ENCODE data around the gene CXCL16. TPM values are rescaled to one million over a fixed set of nuclear protein-coding genes. Genes with fewer than 3 reads are reported as not detected.

CXCL16 gene, protein sequence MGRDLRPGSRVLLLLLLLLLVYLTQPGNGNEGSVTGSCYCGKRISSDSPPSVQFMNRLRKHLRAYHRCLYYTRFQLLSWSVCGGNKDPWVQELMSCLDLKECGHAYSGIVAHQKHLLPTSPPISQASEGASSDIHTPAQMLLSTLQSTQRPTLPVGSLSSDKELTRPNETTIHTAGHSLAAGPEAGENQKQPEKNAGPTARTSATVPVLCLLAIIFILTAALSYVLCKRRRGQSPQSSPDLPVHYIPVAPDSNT
- 1 to 10 TPM; 1.0 to 9.1 (median 7.1) TPM for total RNA-seq

DNA sequence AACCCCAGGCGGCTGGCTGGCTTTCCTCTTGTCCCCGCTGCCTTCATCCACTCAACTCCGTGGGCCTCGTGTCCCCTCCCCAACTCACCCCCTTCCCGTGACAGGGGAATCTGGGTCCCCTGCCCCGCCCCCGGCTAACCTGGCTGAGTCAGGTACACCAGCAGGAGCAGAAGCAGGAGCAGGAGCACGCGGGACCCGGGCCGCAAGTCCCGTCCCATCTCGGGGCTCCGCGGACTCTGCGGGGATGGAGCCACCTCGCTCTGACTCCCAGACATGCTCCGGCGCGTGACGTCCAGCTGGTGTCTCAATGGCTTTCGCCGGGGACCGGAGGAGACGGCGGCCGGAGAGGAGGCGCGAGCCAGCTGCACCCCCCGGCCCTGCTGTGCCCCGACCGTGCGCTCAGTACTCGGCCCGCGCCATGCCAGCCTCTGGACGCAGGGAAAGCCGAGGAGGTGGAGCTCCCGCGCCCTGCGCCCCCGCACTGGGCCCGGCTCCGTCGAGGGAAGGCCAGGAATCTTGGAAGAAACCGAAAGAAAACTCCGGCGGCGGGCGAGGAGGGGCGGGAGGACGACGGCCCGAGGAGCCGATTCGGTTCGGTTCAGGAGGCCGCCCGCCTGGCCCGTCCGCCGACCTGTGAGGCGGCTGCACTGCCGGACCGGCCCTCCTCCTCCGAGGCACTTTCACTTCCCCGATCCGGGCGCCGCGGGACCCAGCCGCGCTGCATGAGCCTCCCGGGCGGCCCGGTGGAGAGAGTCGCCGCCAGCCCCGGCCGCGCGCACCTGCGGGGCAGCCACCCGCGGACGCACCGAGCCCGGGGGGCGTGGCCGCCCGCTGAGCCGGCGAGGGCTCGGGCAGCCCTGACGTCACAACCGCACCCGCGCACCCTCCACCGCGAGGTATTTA, at the start of gene CXCL16, which contains the start of gene ZMYND15:
Gene CXCL16 (minus strand): TSS at position 807 of the 903 bp plus-strand sequence. CDS start 589 bp downstream, at position 218.
Gene ZMYND15 (plus strand): TSS at position 712 of the 903 bp plus-strand sequence. CDS start 716 bp downstream, outside the sequence.
- H3K27ac ChIP-seq, result peak within 1 kb of the TSS; percentile 26 to 29
- H3K4me3 ChIP-seq, result peak within 1 kb of the TSS; percentile 55 to 79
- intact Hi-C loops (cut with DNase I; ENCODE audit: low total_unique reads), result no loop called here
- DNase-seq, result peak; percentile 32 to 54
- H3K36me3 ChIP-seq, result no peaks in the 10 kb centered on the region
- H3K9me3 ChIP-seq, result no peaks in the 10 kb centered on the region
- TF ChIP-seq POLR2A (IDR thresholded peaks at IDR 0.05), result peak in 1 of 2 donors; percentile 33
- TF ChIP-seq, protein P1, sequence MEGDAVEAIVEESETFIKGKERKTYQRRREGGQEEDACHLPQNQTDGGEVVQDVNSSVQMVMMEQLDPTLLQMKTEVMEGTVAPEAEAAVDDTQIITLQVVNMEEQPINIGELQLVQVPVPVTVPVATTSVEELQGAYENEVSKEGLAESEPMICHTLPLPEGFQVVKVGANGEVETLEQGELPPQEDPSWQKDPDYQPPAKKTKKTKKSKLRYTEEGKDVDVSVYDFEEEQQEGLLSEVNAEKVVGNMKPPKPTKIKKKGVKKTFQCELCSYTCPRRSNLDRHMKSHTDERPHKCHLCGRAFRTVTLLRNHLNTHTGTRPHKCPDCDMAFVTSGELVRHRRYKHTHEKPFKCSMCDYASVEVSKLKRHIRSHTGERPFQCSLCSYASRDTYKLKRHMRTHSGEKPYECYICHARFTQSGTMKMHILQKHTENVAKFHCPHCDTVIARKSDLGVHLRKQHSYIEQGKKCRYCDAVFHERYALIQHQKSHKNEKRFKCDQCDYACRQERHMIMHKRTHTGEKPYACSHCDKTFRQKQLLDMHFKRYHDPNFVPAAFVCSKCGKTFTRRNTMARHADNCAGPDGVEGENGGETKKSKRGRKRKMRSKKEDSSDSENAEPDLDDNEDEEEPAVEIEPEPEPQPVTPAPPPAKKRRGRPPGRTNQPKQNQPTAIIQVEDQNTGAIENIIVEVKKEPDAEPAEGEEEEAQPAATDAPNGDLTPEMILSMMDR (IDR thresholded peaks at IDR 0.05), result no peak
- peaks cover 0 to under 1% of the 10 kb centered on the region in 2 donors for H3K27me3 ChIP-seq
- H3K4me1 ChIP-seq, result no peaks in the 10 kb centered on the region

DNA sequence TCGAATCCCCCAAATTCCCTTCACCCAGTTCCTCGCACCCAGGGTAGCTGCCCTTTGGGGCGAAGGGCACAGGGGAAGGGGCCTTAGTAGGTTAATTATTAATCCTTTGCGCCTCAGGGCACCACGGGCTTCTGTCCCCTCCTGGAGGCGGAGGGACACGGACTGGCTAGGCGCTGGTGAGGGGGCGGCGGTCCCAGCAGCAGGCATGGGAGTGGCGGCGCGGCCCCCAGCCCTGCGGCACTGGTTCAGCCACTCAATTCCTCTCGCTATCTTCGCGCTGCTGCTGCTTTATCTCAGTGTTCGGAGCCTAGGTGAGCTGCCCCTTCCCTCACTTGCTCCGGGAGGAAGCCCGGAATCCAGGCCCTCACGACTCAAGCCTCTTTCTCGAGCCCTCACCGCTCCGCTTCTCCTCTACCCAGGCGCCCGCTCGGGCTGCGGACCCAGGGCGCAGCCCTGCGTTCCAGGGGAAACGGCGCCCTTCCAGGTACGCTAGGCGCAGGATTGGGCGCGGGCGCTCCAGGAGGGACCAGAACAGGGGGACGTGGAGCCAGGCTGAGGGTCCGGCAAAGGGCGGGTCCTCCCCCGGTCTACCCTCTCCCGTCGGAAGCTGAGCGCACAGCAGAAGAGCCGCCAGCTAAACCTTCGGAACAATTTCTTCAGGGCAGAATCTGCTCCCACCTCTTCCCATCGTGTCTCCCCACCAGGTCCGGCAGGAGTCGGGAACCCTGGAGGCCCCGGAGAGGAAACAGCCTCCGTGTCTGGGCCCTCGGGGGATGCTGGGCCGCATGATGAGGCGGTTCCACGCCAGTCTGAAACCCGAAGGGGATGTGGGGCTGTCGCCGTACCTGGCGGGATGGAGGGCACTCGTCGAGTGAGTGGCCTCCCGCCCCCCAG, 49.3 kb upstream of the CXCL16 start, which contains the start of gene GLTPD2:
Gene GLTPD2 (plus strand): TSS at position 158 of the 894 bp plus-strand sequence. CDS start 48 bp downstream, at position 206.
- H3K27ac ChIP-seq, result peak within 1 kb of the TSS; percentile 87 to 95
- H3K4me1 ChIP-seq, result peaks cover 0 to 8% of the 10 kb centered on the region in 2 donors
- H3K36me3 ChIP-seq, result no peaks in the 10 kb centered on the region
- no peak for DNase-seq
- peaks cover 0 to 6% of the 10 kb centered on the region in 2 donors for H3K27me3 ChIP-seq
- intact Hi-C loops (cut with DNase I; ENCODE audit: low total_unique reads), result loop anchor here (5.0 kb wide), 1 partner anchor 108 kb away; the partner anchor contains the start of gene C17orf107
- no peak for TF ChIP-seq POLR2A (IDR thresholded peaks at IDR 0.05)
- TF ChIP-seq, protein P1 (IDR thresholded peaks at IDR 0.05), result no peak
- H3K9me3 ChIP-seq, result no peaks in the 10 kb centered on the region
- H3K4me3 ChIP-seq, result peak within 1 kb of the TSS; percentile 58 to 62

DNA sequence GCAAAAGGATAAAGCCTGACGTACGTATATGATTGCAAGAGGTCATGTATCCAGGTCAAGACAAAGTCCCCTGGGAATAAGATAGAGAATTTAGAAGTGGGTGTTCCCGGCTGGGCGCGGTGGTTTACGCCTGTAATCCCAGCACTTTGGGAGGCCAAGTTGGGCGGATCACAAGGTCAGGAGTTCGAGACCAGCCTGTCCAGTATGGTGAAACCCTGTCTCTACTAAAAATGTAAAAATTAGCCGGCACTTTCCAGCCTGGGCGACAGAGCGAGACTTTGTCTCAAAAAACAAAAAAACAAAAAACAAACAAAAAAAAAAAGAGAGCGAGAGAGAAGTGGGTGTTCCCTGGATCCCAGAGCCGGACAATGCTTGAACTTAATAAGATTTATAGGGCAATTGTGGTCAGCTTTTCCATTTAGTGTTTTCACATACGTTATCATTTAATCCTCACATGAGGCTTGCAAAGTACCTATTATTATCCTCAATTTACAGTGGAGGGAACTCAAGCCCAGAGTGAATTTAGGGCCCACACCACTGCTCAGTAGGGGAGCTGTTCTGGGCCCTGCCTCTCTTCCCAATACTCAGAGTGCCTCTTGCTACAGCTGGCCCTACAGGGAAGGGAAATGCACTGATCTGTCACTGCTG, 48.6 kb upstream of the CXCL16 start:
- H3K27me3 ChIP-seq, result peaks cover 4 to 14% of the 10 kb centered on the region in 2 donors
- DNase-seq, result no peak
- no peaks in the 10 kb centered on the region for H3K36me3 ChIP-seq
- no peak overlapping the region for H3K4me3 ChIP-seq
- peaks cover 0 to 8% of the 10 kb centered on the region in 2 donors for H3K4me1 ChIP-seq
- intact Hi-C loops (cut with DNase I; ENCODE audit: low total_unique reads), result loop anchor here (5.0 kb wide), 1 partner anchor 109 kb away; the partner anchor contains the start of gene C17orf107
- TF ChIP-seq, protein P1 (IDR thresholded peaks at IDR 0.05), result no peak
- no peak for TF ChIP-seq POLR2A (IDR thresholded peaks at IDR 0.05)
- H3K27ac ChIP-seq, result peak overlapping the region in 1 of 2 donors; percentile 11
- no peaks in the 10 kb centered on the region for H3K9me3 ChIP-seq

DNA sequence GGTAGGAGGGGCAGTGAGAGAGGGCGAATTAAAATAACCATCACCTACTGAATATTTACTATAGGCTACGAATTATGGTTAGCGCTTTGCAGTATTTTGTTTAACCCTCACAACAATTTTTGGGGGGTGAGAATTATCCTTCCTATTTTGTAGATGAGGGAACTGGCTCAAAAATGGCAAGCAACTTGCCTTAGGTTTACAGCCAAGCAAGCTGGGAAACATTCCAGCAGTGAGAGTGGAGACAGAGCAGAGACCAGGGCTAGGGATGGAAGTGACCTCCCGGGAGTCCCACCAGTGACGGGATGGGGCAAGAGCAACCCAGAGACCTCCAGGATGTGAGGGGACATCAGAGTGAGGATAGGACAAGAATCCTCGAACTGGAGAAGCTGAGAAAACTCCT, 46.8 kb upstream of the CXCL16 start:
- H3K27me3 ChIP-seq, result peaks cover 7 to 25% of the 10 kb centered on the region in 2 donors
- intact Hi-C loops (cut with DNase I; ENCODE audit: low total_unique reads), result loop anchor here (5.0 kb wide), 1 partner anchor 111 kb away; the partner anchor contains the start of gene C17orf107
- no peak for DNase-seq
- peak overlapping the region in 1 of 2 donors; percentile 18 for H3K27ac ChIP-seq
- TF ChIP-seq POLR2A (IDR thresholded peaks at IDR 0.05), result no peak
- TF ChIP-seq, protein P1 (IDR thresholded peaks at IDR 0.05), result no peak
- H3K36me3 ChIP-seq, result no peaks in the 10 kb centered on the region
- H3K9me3 ChIP-seq, result no peaks in the 10 kb centered on the region
- peak overlapping the region; percentile 23 to 31 for H3K4me3 ChIP-seq
- H3K4me1 ChIP-seq, result peaks cover 0 to 8% of the 10 kb centered on the region in 2 donors

Measured in uterus (tissue), 4 donors.